HepG2 (cell line): Measurements from ENCODE around the gene EXOC3L4. TPM values are rescaled to one million over a fixed set of nuclear protein-coding genes. Genes with fewer than 3 reads are reported as not detected.

Source experiments
- ARHGAP35 ChIP-seq: sonication (generic); formaldehyde crosslinking; IDR thresholded peaks from 2 replicates; pipeline ENCODE4 v1.9.0; 2022; ENCODE audit warnings: mild to moderate bottlenecking, inconsistent platforms, moderate library complexity, missing genetic modification reagents, borderline replicate concordance
- E2F1 ChIP-seq: sonication (generic); formaldehyde crosslinking; IDR thresholded peaks from 2 replicates; pipeline ENCODE4 v1.5.0; 2020; ENCODE audit warnings: missing genetic modification reagents
- FOSL2 ChIP-seq: sonication (generic); formaldehyde crosslinking; IDR thresholded peaks from 2 replicates; pipeline ENCODE4 v1.4.0; 2020; ENCODE audit warnings: missing genetic modification reagents
- FOXP4 ChIP-seq: sonication (generic); formaldehyde crosslinking; IDR thresholded peaks from 2 replicates; pipeline ENCODE4 v1.4.0; 2020; ENCODE audit warnings: missing genetic modification reagents
- KAT2B ChIP-seq: fragments of 150-350 bp; IDR thresholded peaks from 2 replicates; pipeline ENCODE4 v1.6.1; 2014; ENCODE audit warnings: low read depth, low read length, borderline replicate concordance
- MYC ChIP-seq: sonication (generic); formaldehyde crosslinking; IDR thresholded peaks from 2 replicates; pipeline ENCODE4 v1.9.0; 2021; ENCODE audit warnings: missing genetic modification reagents, borderline replicate concordance
- NFYB ChIP-seq: sonication (generic); formaldehyde crosslinking; IDR thresholded peaks from 2 replicates; pipeline ENCODE4 v1.4.0; 2020; ENCODE audit warnings: missing genetic modification reagents
- NR1H2 ChIP-seq: sonication (generic); formaldehyde crosslinking; IDR thresholded peaks from 2 replicates; pipeline ENCODE4 v1.8.1; 2022; ENCODE audit warnings: low read depth, missing genetic modification reagents, borderline replicate concordance
- NRL ChIP-seq: sonication (generic); formaldehyde crosslinking; IDR thresholded peaks from 2 replicates; pipeline ENCODE4 v1.5.0; 2020; ENCODE audit warnings: missing genetic modification reagents, mild to moderate bottlenecking, moderate library complexity, borderline replicate concordance
- PHB2 ChIP-seq: fragments of 450-650 bp; IDR thresholded peaks from 2 replicates; pipeline ENCODE4 v1.6.1; 2018; ENCODE audit not compliant: partially characterized antibody
- SATB2 ChIP-seq: sonication (generic); formaldehyde crosslinking; IDR thresholded peaks from 2 replicates; pipeline ENCODE4 v1.5.0; 2020; ENCODE audit warnings: missing genetic modification reagents
- SRY ChIP-seq: sonication (generic); formaldehyde crosslinking; IDR thresholded peaks from 2 replicates; pipeline ENCODE4 v1.8.0; 2022; ENCODE audit warnings: mild to moderate bottlenecking, missing genetic modification reagents
- ZNF724P ChIP-seq: sonication (generic); formaldehyde crosslinking; IDR thresholded peaks from 2 replicates; pipeline ENCODE4 v1.8.0; 2022; ENCODE audit warnings: missing genetic modification reagents, borderline replicate concordance
- ZNF83 ChIP-seq: sonication (generic); formaldehyde crosslinking; IDR thresholded peaks from 2 replicates; pipeline ENCODE4 v1.4.0; 2020; ENCODE audit warnings: missing genetic modification reagents, mild to moderate bottlenecking, borderline replicate concordance
- ZSCAN25 ChIP-seq: sonication (generic); formaldehyde crosslinking; IDR thresholded peaks from 2 replicates; pipeline ENCODE4 v1.8.0; 2022; ENCODE audit warnings: mild to moderate bottlenecking, missing genetic modification reagents
- polyA plus RNA-seq, 8 experiments: library from polyadenylated mRNA; depleted of rRNA in 3 of 8; stranded (reverse) in 7 of 8; unstranded in 1 of 8; fragments of >200 nt; fragmentation: Illumina TruSeq in 4 of 8; extraction: Trizol in 4 of 8; gene quantifications; 2 replicates each; pipeline versions ENCODE4 v1.2.1 to v1.2.3, GENCODE V29; 2011 to 2016; ENCODE audit warnings: low read depth in 4 of 8, missing spikeins in 1 of 8, mixed read lengths in 1 of 8; ENCODE audit not compliant: insufficient read depth in 1 of 8
- total RNA-seq, 5 experiments: library from RNA; depleted of rRNA; stranded (reverse); fragments of >200 nt; fragmentation: Illumina TruSeq; extraction: Trizol; gene quantifications; 2 replicates each; pipeline ENCODE4 v1.2.3, GENCODE V29; 2016; ENCODE audit warnings: low read depth in 1 of 5
- TF ChIP-seq, protein P1 (sequence below): sonication (generic); formaldehyde crosslinking; IDR thresholded peaks from 2 replicates; pipeline ENCODE4 v1.9.0; 2021; ENCODE audit warnings: missing genetic modification reagents, borderline replicate concordance
- TF ChIP-seq, protein P2 (sequence below): sonication (generic); formaldehyde crosslinking; IDR thresholded peaks from 2 replicates; pipeline ENCODE4 v1.8.0; 2022; ENCODE audit warnings: mild to moderate bottlenecking, missing genetic modification reagents, moderate library complexity
- TF ChIP-seq, protein P3 (sequence below): sonication (generic); formaldehyde crosslinking; IDR thresholded peaks from 2 replicates; pipeline ENCODE4 v1.4.0; 2020; ENCODE audit warnings: missing genetic modification reagents
- TF ChIP-seq, protein P4 (sequence below): sonication (generic); formaldehyde crosslinking; conservative IDR thresholded peaks from 2 replicates; pipeline ENCODE4 v1.4.0; 2020; ENCODE audit warnings: missing genetic modification reagents

The EXOC3L4 gene
- total and polyA plus RNA-seq, 2 of the 13 experiments (the other 11 are each of a cell fraction or from before 2014, with no cell fraction given), result 11.8 to 27.0 TPM

GRCh38 chr14:103091041-103091882 lies 3.3 kb upstream of the EXOC3L4 start (continued):
- TF ChIP-seq SATB2 (CRISPR knock-in tag) (no peak), SRY (CRISPR knock-in tag) (no peak), ZSCAN25 (CRISPR knock-in tag) (peak; percentile 94), FOXP4 (CRISPR knock-in tag) (no peak), NRL (CRISPR knock-in tag) (no peak), ARHGAP35 (CRISPR knock-in tag) (no peak), MYC (CRISPR knock-in tag) (peak; percentile 5; the same call in 1 of the 2 replicates), FOSL2 (CRISPR knock-in tag) (no peak), ZNF724P (CRISPR knock-in tag) (no peak), PHB2 (no peak), NFYB (no peak), E2F1 (CRISPR knock-in tag) (no peak), ZNF83 (CRISPR knock-in tag) (0 out of 2 replicates have a peak, but pooled peaks have one; percentile 16), NR1H2 (CRISPR knock-in tag) (no peak), KAT2B (no peak)
- TF ChIP-seq, protein P1, sequence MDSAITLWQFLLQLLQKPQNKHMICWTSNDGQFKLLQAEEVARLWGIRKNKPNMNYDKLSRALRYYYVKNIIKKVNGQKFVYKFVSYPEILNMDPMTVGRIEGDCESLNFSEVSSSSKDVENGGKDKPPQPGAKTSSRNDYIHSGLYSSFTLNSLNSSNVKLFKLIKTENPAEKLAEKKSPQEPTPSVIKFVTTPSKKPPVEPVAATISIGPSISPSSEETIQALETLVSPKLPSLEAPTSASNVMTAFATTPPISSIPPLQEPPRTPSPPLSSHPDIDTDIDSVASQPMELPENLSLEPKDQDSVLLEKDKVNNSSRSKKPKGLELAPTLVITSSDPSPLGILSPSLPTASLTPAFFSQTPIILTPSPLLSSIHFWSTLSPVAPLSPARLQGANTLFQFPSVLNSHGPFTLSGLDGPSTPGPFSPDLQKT (CRISPR knock-in tag), result no peak
- TF ChIP-seq, protein P2, sequence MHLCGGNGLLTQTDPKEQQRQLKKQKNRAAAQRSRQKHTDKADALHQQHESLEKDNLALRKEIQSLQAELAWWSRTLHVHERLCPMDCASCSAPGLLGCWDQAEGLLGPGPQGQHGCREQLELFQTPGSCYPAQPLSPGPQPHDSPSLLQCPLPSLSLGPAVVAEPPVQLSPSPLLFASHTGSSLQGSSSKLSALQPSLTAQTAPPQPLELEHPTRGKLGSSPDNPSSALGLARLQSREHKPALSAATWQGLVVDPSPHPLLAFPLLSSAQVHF (CRISPR knock-in tag), result no peak
- TF ChIP-seq, protein P3, sequence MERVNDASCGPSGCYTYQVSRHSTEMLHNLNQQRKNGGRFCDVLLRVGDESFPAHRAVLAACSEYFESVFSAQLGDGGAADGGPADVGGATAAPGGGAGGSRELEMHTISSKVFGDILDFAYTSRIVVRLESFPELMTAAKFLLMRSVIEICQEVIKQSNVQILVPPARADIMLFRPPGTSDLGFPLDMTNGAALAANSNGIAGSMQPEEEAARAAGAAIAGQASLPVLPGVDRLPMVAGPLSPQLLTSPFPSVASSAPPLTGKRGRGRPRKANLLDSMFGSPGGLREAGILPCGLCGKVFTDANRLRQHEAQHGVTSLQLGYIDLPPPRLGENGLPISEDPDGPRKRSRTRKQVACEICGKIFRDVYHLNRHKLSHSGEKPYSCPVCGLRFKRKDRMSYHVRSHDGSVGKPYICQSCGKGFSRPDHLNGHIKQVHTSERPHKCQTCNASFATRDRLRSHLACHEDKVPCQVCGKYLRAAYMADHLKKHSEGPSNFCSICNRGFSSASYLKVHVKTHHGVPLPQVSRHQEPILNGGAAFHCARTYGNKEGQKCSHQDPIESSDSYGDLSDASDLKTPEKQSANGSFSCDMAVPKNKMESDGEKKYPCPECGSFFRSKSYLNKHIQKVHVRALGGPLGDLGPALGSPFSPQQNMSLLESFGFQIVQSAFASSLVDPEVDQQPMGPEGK (CRISPR knock-in tag), result 0 out of 2 replicates have a peak, but pooled peaks have one; percentile 20
- TF ChIP-seq, protein P4, sequence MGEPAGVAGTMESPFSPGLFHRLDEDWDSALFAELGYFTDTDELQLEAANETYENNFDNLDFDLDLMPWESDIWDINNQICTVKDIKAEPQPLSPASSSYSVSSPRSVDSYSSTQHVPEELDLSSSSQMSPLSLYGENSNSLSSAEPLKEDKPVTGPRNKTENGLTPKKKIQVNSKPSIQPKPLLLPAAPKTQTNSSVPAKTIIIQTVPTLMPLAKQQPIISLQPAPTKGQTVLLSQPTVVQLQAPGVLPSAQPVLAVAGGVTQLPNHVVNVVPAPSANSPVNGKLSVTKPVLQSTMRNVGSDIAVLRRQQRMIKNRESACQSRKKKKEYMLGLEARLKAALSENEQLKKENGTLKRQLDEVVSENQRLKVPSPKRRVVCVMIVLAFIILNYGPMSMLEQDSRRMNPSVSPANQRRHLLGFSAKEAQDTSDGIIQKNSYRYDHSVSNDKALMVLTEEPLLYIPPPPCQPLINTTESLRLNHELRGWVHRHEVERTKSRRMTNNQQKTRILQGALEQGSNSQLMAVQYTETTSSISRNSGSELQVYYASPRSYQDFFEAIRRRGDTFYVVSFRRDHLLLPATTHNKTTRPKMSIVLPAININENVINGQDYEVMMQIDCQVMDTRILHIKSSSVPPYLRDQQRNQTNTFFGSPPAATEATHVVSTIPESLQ (CRISPR knock-in tag), result no peak
